ENCODE measurements around the gene DYSF. TPM values are rescaled to one million over a fixed set of nuclear protein-coding genes. Genes with fewer than 3 reads are reported as not detected.

DYSF gene
- total RNA-seq, 4 donors from 2014 or later: 17.4 to 40.7 (median 18.5) TPM

DNA sequence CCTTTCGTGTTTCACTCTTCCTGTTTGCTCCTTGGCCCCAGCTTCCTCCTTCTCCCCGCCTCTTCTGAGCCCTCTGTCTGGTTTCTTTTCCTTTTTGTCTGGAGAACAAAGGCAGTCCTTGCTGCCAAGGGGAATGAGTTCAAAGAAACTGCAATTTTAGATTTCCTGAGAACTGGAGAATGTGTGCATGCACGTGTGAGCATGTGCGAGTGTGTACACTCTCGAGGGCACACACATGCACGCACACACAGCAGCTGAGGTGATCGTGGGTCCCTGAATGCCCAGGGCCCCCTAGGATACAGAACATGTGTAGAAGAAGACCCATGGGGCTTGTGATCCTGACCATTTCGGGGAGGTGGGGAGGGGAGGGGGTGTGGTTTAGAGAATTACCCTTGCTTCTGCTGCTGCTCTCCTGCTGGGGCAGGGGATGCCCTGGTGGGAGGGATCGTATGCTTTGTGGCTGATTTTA, 151.8 kb downstream of the DYSF start:
- peak; percentile 81 for DNase-seq (ENCODE audit: extremely low spot score)
- WGBS: 66% methylated on average over 7 of the region's 9 CpGs
- TF ChIP-seq POLR2A (IDR thresholded peaks at IDR 0.05; ENCODE audit: low read depth): no peak
- no peak for TF ChIP-seq EP300 (IDR thresholded peaks at IDR 0.05)
- TF ChIP-seq CTCF (IDR thresholded peaks at IDR 0.05): no peak
- no peak for TF ChIP-seq POLR2AphosphoS5 (IDR thresholded peaks at IDR 0.05)

DNA sequence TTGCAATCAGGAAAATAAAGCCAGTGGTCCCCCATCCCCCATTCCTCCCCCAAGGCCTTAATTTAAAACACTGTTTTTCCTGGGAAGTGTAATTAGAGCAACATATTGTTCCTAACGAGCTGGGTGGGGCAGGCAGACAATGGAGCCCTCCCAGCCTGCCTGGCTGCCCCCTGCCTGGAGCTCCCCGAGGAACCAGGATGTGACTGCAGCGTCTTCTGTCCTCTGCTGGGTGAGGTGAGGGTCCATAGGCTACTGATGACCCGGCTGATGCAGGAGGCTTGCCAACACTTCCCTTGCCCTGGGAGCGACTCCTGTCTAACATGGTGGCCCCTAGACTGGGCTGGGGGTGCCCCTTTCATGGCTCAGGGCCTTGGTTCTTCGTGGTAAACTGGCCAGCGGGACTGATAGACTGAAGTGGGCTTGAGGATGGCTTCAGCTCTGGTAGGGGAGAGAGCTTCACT, 152.4 kb downstream of the DYSF start:
- H3K4me3 ChIP-seq: no peak overlapping the region
- DNase-seq (ENCODE audit: extremely low spot score): peak; percentile 81
- WGBS: 94% methylated on average over 6 of the region's 7 CpGs
- intact Hi-C loops (cut with DNase I): loop anchor here (5.0 kb wide), 2 partner anchors 59 to 191 kb away; no protein-coding TSS in a partner anchor
- H3K27me3 ChIP-seq: no peaks in the 10 kb centered on the region
- no peaks in the 10 kb centered on the region for H3K9me3 ChIP-seq
- H3K4me1 ChIP-seq: peaks cover 15 to 32% (median 22%) of the 10 kb centered on the region in 4 donors
- H3K36me3 ChIP-seq: peaks cover 0 to 17% (median 10%) of the 10 kb centered on the region in 4 donors
- H3K27ac ChIP-seq (replicated peaks in 1 of 4): no peak overlapping the region
- no peak for TF ChIP-seq EP300 (IDR thresholded peaks at IDR 0.05)
- no peak for TF ChIP-seq POLR2AphosphoS5 (IDR thresholded peaks at IDR 0.05)

More for the DNA sequence above, 151.8 kb downstream of the DYSF start:
- Histone ChIP-seq H3K27ac (replicated peaks in 1 of 4) (no peak overlapping the region), H3K36me3 (peaks cover 0 to 23% (median 15%) of the 10 kb centered on the region in 4 donors), H3K4me3 (no peak overlapping the region), H3K27me3 (no peaks in the 10 kb centered on the region), H3K9me3 (no peaks in the 10 kb centered on the region), H3K4me1 (peaks cover 15 to 32% (median 22%) of the 10 kb centered on the region in 4 donors)
- intact Hi-C loops (cut with DNase I): loop anchor here (5.0 kb wide), 2 partner anchors 58 to 192 kb away; no protein-coding TSS in a partner anchor

DNA sequence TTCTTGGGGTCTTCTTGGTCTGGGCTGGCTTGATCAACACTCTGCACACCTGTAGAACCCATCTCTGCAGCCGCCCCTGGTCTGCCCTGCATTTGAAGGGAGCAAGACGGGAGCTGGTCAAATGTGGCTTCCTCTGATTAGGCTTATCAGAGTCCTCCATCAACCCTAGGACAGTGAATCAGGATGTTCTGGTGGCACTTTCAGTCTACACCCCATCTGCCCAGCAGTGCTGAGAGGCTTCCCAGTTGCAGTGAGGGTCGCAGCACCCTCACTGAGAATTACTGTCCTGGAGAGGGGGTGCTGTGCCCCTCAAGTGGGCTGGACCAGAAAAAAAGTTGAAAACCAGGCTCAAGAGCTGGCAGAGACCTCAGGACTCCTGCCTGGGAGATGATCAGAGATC, 152.9 kb downstream of the DYSF start:
- Histone ChIP-seq H3K4me1 (peaks cover 15 to 32% (median 22%) of the 10 kb centered on the region in 4 donors), H3K9me3 (no peaks in the 10 kb centered on the region), H3K36me3 (peaks cover 0 to 16% (median 10%) of the 10 kb centered on the region in 4 donors), H3K27me3 (no peaks in the 10 kb centered on the region), H3K27ac (replicated peaks in 1 of 4) (no peak overlapping the region), H3K4me3 (no peak overlapping the region)
- DNase-seq (ENCODE audit: extremely low spot score): peak; percentile 75
- 89% methylated on average over 3 of the region's 3 CpGs for WGBS
- no peak for TF ChIP-seq EP300 (IDR thresholded peaks at IDR 0.05)
- no peak for TF ChIP-seq POLR2A (IDR thresholded peaks at IDR 0.05; ENCODE audit: low read depth)
- no peak for TF ChIP-seq POLR2AphosphoS5 (IDR thresholded peaks at IDR 0.05)
- no peak for TF ChIP-seq CTCF (IDR thresholded peaks at IDR 0.05)
- intact Hi-C loops (cut with DNase I): loop anchor here (5.0 kb wide), 2 partner anchors 59 to 191 kb away; no protein-coding TSS in a partner anchor

GRCh38 chr2:71607151-71607889, 154.0 kb downstream of the DYSF start:
- WGBS: 96% methylated on average over 6 of the region's 7 CpGs
- H3K27me3 ChIP-seq: no peaks in the 10 kb centered on the region
- intact Hi-C loops (cut with DNase I): loop anchor here (5.0 kb wide), 2 partner anchors 60 to 190 kb away; no protein-coding TSS in a partner anchor
- TF ChIP-seq POLR2A (IDR thresholded peaks at IDR 0.05; ENCODE audit: low read depth) (no peak), POLR2AphosphoS5 (IDR thresholded peaks at IDR 0.05) (no peak), CTCF (IDR thresholded peaks at IDR 0.05) (no peak), EP300 (IDR thresholded peaks at IDR 0.05) (no peak)
- peak; percentile 89 for DNase-seq (ENCODE audit: extremely low spot score)
- no peaks in the 10 kb centered on the region for H3K9me3 ChIP-seq
- H3K27ac ChIP-seq (replicated peaks in 1 of 4): no peak overlapping the region
- peaks cover 15 to 32% (median 22%) of the 10 kb centered on the region in 4 donors for H3K4me1 ChIP-seq
- no peak overlapping the region for H3K4me3 ChIP-seq
- H3K36me3 ChIP-seq: peaks cover 0 to 20% (median 16%) of the 10 kb centered on the region in 4 donors

DNA sequence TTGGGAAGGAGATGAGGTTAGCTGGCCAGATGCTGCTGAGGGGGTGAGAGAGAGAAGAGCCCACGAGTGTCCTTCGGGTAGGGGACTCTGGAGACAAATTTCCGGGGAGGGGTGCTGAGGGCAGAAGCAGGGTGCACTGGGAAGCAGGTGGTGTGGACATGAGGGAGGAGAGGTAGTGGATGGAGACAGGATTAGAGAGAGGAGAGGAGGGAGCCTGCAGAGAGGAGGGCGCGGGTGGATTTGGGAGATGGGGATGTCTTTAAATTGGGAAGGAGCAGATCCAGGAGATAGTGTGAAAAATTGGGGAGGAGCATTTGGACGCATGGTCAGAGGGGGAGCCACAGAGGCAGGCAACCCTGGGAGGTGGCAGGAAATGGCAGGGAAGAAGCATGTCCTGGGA, 154.7 kb downstream of the DYSF start:
- Histone ChIP-seq H3K36me3 (peaks cover 0 to 21% (median 19%) of the 10 kb centered on the region in 4 donors), H3K9me3 (no peaks in the 10 kb centered on the region), H3K4me3 (no peak overlapping the region), H3K27me3 (no peaks in the 10 kb centered on the region), H3K27ac (replicated peaks in 1 of 4) (no peak overlapping the region), H3K4me1 (peaks cover 13 to 29% (median 22%) of the 10 kb centered on the region in 4 donors)
- WGBS: 77% methylated on average over 6 of the region's 6 CpGs
- intact Hi-C loops (cut with DNase I): loop anchor here (5.0 kb wide), 2 partner anchors 61 to 189 kb away; no protein-coding TSS in a partner anchor
- DNase-seq (ENCODE audit: extremely low spot score): no peak
- TF ChIP-seq EP300 (IDR thresholded peaks at IDR 0.05): no peak
- TF ChIP-seq POLR2AphosphoS5 (IDR thresholded peaks at IDR 0.05): no peak
- TF ChIP-seq CTCF (IDR thresholded peaks at IDR 0.05): no peak
- no peak for TF ChIP-seq POLR2A (IDR thresholded peaks at IDR 0.05; ENCODE audit: low read depth)
